Measurements from ENCODE around the gene LYRM4. TPM values are rescaled to one million over a fixed set of nuclear protein-coding genes. Genes with fewer than 3 reads are reported as not detected.

The LYRM4 gene
- polyA plus RNA-seq, 1 donor from 2014 or later, result 29.3 TPM

GRCh38 chr6:5068153-5068751, 192.5 kb downstream of the LYRM4 start:
- no peak overlapping the region for H3K4me2 ChIP-seq (ENCODE audit: low read length)
- TF ChIP-seq MXI1 (conservative IDR thresholded peaks at IDR 0.05; ENCODE audit: poor library complexity, severe bottlenecking), result no peak
- TF ChIP-seq, protein P1, sequence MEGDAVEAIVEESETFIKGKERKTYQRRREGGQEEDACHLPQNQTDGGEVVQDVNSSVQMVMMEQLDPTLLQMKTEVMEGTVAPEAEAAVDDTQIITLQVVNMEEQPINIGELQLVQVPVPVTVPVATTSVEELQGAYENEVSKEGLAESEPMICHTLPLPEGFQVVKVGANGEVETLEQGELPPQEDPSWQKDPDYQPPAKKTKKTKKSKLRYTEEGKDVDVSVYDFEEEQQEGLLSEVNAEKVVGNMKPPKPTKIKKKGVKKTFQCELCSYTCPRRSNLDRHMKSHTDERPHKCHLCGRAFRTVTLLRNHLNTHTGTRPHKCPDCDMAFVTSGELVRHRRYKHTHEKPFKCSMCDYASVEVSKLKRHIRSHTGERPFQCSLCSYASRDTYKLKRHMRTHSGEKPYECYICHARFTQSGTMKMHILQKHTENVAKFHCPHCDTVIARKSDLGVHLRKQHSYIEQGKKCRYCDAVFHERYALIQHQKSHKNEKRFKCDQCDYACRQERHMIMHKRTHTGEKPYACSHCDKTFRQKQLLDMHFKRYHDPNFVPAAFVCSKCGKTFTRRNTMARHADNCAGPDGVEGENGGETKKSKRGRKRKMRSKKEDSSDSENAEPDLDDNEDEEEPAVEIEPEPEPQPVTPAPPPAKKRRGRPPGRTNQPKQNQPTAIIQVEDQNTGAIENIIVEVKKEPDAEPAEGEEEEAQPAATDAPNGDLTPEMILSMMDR (IDR thresholded peaks at IDR 0.05; ENCODE audit: poor library complexity, severe bottlenecking), result no peak
- no peak for TF ChIP-seq POLR2AphosphoS5 (IDR thresholded peaks at IDR 0.05)
- TF ChIP-seq EZH2 (IDR thresholded peaks at IDR 0.05; ENCODE audit: borderline replicate concordance, insufficient read depth, low read length, poor library complexity, severe bottlenecking), result no peak
- no peak for TF ChIP-seq SMC3 (conservative IDR thresholded peaks at IDR 0.05; ENCODE audit: poor library complexity)
- no peak for TF ChIP-seq TAF1 (IDR thresholded peaks at IDR 0.05; ENCODE audit: low read depth)
- TF ChIP-seq RAD21 (conservative IDR thresholded peaks at IDR 0.05), result no peak
- no peak for TF ChIP-seq EP300 (conservative IDR thresholded peaks at IDR 0.05; ENCODE audit: poor library complexity, severe bottlenecking)
- no peak for TF ChIP-seq REST (IDR thresholded peaks at IDR 0.05; ENCODE audit: borderline replicate concordance)
- H3F3A ChIP-seq (ENCODE audit: insufficient read depth, low read length, poor library complexity, severe bottlenecking), result no peaks in the 10 kb centered on the region

DNA sequence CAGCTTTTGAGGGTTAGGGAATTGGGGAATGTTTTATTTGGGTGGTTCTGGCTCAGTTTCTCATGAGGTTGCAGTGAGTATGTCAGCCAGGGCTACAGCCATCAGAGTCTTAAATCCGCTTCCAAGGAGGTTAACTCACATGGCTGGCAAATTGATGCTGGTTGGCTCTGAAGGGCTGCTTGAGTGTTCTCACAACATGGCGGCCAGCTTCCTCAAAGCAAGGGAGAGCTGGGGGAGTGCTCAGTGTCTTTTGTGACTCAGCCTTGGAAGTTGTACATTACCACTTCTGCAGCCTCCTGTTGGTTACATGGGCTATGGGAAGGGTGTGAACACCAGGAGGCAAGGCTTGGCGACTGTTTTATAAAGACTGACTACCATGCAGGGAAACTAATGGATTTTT, 193.4 kb downstream of the LYRM4 start:
- Histone ChIP-seq H3K4me2 (ENCODE audit: low read length) (no peak overlapping the region), H3K27me3 (ENCODE audit: insufficient read depth, low read depth, low read length) (no peaks in the 10 kb centered on the region), H3K36me3 (ENCODE audit: insufficient read depth, low read length) (no peaks in the 10 kb centered on the region), H3K79me2 (replicated peaks; ENCODE audit: insufficient read depth, low read length) (no peaks in the 10 kb centered on the region), H3K9me2 (ENCODE audit: insufficient read depth, low read length) (no peaks in the 10 kb centered on the region), H3K9me3 (ENCODE audit: low read length) (no peaks in the 10 kb centered on the region), H3K27ac (ENCODE audit: low read length) (no peak overlapping the region), H4K20me1 (ENCODE audit: insufficient read depth) (no peaks in the 10 kb centered on the region), H2AFZ (ENCODE audit: low read depth, low read length) (no peak overlapping the region), H3F3A (ENCODE audit: insufficient read depth, low read length, poor library complexity, severe bottlenecking) (no peaks in the 10 kb centered on the region), H3K4me3 (ENCODE audit: low read length) (no peak overlapping the region), H3K9ac (ENCODE audit: low read length) (no peak overlapping the region)
- TF ChIP-seq, protein P1 (IDR thresholded peaks at IDR 0.05; ENCODE audit: poor library complexity, severe bottlenecking), result no peak
- TF ChIP-seq MXI1 (conservative IDR thresholded peaks at IDR 0.05; ENCODE audit: poor library complexity, severe bottlenecking), result no peak
- TF ChIP-seq EZH2 (IDR thresholded peaks at IDR 0.05; ENCODE audit: borderline replicate concordance, insufficient read depth, low read length, poor library complexity, severe bottlenecking), result no peak
- no peak for TF ChIP-seq RAD21 (conservative IDR thresholded peaks at IDR 0.05)
- no peak for TF ChIP-seq POLR2AphosphoS5 (IDR thresholded peaks at IDR 0.05)
- TF ChIP-seq REST (IDR thresholded peaks at IDR 0.05; ENCODE audit: borderline replicate concordance), result no peak
- TF ChIP-seq EP300 (conservative IDR thresholded peaks at IDR 0.05; ENCODE audit: poor library complexity, severe bottlenecking), result no peak
- no peak for TF ChIP-seq SMC3 (conservative IDR thresholded peaks at IDR 0.05; ENCODE audit: poor library complexity)
- no peak for TF ChIP-seq TAF1 (IDR thresholded peaks at IDR 0.05; ENCODE audit: low read depth)

More at GRCh38 chr6:5068153-5068751, 192.5 kb downstream of the LYRM4 start:
- no peak overlapping the region for H2AFZ ChIP-seq (ENCODE audit: low read depth, low read length)
- no peak overlapping the region for H3K4me3 ChIP-seq (ENCODE audit: low read length)
- no peaks in the 10 kb centered on the region for H3K9me2 ChIP-seq (ENCODE audit: insufficient read depth, low read length)
- no peaks in the 10 kb centered on the region for H4K20me1 ChIP-seq (ENCODE audit: insufficient read depth)
- H3K27ac ChIP-seq (ENCODE audit: low read length), result no peak overlapping the region
- no peaks in the 10 kb centered on the region for H3K27me3 ChIP-seq (ENCODE audit: insufficient read depth, low read depth, low read length)
- no peaks in the 10 kb centered on the region for H3K79me2 ChIP-seq (replicated peaks; ENCODE audit: insufficient read depth, low read length)
- no peaks in the 10 kb centered on the region for H3K36me3 ChIP-seq (ENCODE audit: insufficient read depth, low read length)
- no peak overlapping the region for H3K9ac ChIP-seq (ENCODE audit: low read length)
- no peaks in the 10 kb centered on the region for H3K9me3 ChIP-seq (ENCODE audit: low read length)

All from neural cell (in vitro differentiated cells).